ENCODE data around the gene NAT14.

NAT14 gene

GRCh38 chr19:55465460-55466240, 19.3 kb upstream of the NAT14 start:
- H3K9me2 ChIP-seq (replicated peaks; ENCODE audit: insufficient read depth, low read length), result no peaks in the 10 kb centered on the region
- peaks cover 4% of the 10 kb centered on the region; the same call in 1 of the 2 replicates for H3K79me2 ChIP-seq (ENCODE audit: low read length)
- 0 out of 2 replicates have a peak, but pooled peaks cover 8% of the 10 kb centered on the region for H3K4me1 ChIP-seq (ENCODE audit: low read length)
- H3F3A ChIP-seq (ENCODE audit: insufficient read depth, low read length), result peaks cover 5% of the 10 kb centered on the region
- H3K4me2 ChIP-seq (ENCODE audit: low read depth, low read length), result no peak overlapping the region
- TF ChIP-seq EZH2 (optimal IDR thresholded peaks at IDR 0.05; ENCODE audit: low read depth, low read length) (no peak), EZH2phosphoT487 (IDR thresholded peaks at IDR 0.05; ENCODE audit: low read length) (no peak)
- TF ChIP-seq, protein P1, sequence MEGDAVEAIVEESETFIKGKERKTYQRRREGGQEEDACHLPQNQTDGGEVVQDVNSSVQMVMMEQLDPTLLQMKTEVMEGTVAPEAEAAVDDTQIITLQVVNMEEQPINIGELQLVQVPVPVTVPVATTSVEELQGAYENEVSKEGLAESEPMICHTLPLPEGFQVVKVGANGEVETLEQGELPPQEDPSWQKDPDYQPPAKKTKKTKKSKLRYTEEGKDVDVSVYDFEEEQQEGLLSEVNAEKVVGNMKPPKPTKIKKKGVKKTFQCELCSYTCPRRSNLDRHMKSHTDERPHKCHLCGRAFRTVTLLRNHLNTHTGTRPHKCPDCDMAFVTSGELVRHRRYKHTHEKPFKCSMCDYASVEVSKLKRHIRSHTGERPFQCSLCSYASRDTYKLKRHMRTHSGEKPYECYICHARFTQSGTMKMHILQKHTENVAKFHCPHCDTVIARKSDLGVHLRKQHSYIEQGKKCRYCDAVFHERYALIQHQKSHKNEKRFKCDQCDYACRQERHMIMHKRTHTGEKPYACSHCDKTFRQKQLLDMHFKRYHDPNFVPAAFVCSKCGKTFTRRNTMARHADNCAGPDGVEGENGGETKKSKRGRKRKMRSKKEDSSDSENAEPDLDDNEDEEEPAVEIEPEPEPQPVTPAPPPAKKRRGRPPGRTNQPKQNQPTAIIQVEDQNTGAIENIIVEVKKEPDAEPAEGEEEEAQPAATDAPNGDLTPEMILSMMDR (IDR thresholded peaks at IDR 0.05; ENCODE audit: low read length), result no peak
- no peak overlapping the region for H3K27ac ChIP-seq (ENCODE audit: low read length)
- H3K9me3 ChIP-seq (replicated peaks; ENCODE audit: insufficient read depth, low read length), result no peaks in the 10 kb centered on the region
- H3K27me3 ChIP-seq (replicated peaks; ENCODE audit: insufficient read depth, low read length), result peaks cover 50% of the 10 kb centered on the region
- H3K36me3 ChIP-seq (replicated peaks; ENCODE audit: insufficient read depth, low read length), result no peaks in the 10 kb centered on the region
- H3K9ac ChIP-seq (ENCODE audit: low read length), result no peak overlapping the region
- no peak for DNase-seq
- H3K4me3 ChIP-seq (ENCODE audit: low read length), result no peak overlapping the region
- H2AFZ ChIP-seq (ENCODE audit: low read length), result no peak overlapping the region
- no peaks in the 10 kb centered on the region for H4K20me1 ChIP-seq (ENCODE audit: insufficient read depth, low read length)

DNA sequence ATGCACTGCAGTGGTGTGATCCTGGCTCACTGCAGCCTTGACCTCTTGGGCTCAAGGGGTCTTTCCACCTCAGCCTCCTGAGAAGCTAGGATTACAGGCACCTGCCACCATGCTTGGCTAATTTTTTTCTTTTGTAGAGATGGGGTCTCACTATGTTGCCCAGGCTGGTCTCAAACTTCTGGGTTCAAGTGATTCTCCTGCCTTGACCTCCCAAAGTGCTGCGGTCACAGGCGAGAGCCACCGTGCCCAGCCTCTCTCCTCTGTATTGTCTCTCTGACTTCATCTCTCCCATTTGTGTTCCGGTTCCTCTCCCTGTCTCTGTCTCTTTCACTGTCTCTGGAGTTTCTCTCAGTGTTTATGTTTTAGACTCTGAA, 18.8 kb upstream of the NAT14 start:
- DNase-seq, result no peak
- Histone ChIP-seq H3K9ac (ENCODE audit: low read length) (no peak overlapping the region), H3K79me2 (ENCODE audit: low read length) (peaks cover 2% of the 10 kb centered on the region; the same call in 1 of the 2 replicates), H3K9me3 (replicated peaks; ENCODE audit: insufficient read depth, low read length) (no peaks in the 10 kb centered on the region), H3K9me2 (replicated peaks; ENCODE audit: insufficient read depth, low read length) (no peaks in the 10 kb centered on the region), H3F3A (ENCODE audit: insufficient read depth, low read length) (peaks cover 4% of the 10 kb centered on the region), H3K4me2 (ENCODE audit: low read depth, low read length) (no peak overlapping the region), H3K36me3 (replicated peaks; ENCODE audit: insufficient read depth, low read length) (no peaks in the 10 kb centered on the region), H3K4me1 (ENCODE audit: low read length) (0 out of 2 replicates have a peak, but pooled peaks cover 8% of the 10 kb centered on the region), H3K27me3 (replicated peaks; ENCODE audit: insufficient read depth, low read length) (peaks cover 50% of the 10 kb centered on the region), H3K27ac (ENCODE audit: low read length) (no peak overlapping the region), H4K20me1 (ENCODE audit: insufficient read depth, low read length) (no peaks in the 10 kb centered on the region), H2AFZ (ENCODE audit: low read length) (no peak overlapping the region), H3K4me3 (ENCODE audit: low read length) (no peak overlapping the region)
- TF ChIP-seq EZH2phosphoT487 (IDR thresholded peaks at IDR 0.05; ENCODE audit: low read length) (no peak), EZH2 (optimal IDR thresholded peaks at IDR 0.05; ENCODE audit: low read depth, low read length) (no peak)
- TF ChIP-seq, protein P1 (IDR thresholded peaks at IDR 0.05; ENCODE audit: low read length), result no peak

GRCh38 chr19:55467236-55468053, 17.5 kb upstream of the NAT14 start:
- H3K27me3 ChIP-seq (replicated peaks; ENCODE audit: insufficient read depth, low read length), result peaks cover 48% of the 10 kb centered on the region
- no peak overlapping the region for H3K27ac ChIP-seq (ENCODE audit: low read length)
- peak overlapping the region; percentile 24; the same call in 1 of the 2 replicates for H2AFZ ChIP-seq (ENCODE audit: low read length)

More at GRCh38 chr19:55467236-55468053, 17.5 kb upstream of the NAT14 start:
- Histone ChIP-seq H3K79me2 (ENCODE audit: low read length) (no peaks in the 10 kb centered on the region), H3K9me3 (replicated peaks; ENCODE audit: insufficient read depth, low read length) (no peaks in the 10 kb centered on the region), H3K9me2 (replicated peaks; ENCODE audit: insufficient read depth, low read length) (no peaks in the 10 kb centered on the region), H3K4me2 (ENCODE audit: low read depth, low read length) (0 out of 2 replicates have a peak overlapping the region, but pooled peaks have one; percentile 3), H3F3A (ENCODE audit: insufficient read depth, low read length) (peaks cover 4% of the 10 kb centered on the region), H3K36me3 (replicated peaks; ENCODE audit: insufficient read depth, low read length) (no peaks in the 10 kb centered on the region), H4K20me1 (ENCODE audit: insufficient read depth, low read length) (no peaks in the 10 kb centered on the region), H3K4me3 (ENCODE audit: low read length) (no peak overlapping the region), H3K9ac (ENCODE audit: low read length) (no peak overlapping the region), H3K4me1 (ENCODE audit: low read length) (0 out of 2 replicates have a peak, but pooled peaks cover 3% of the 10 kb centered on the region)
- TF ChIP-seq, protein P1 (IDR thresholded peaks at IDR 0.05; ENCODE audit: low read length), result peak; percentile 98
- no peak for TF ChIP-seq EZH2phosphoT487 (IDR thresholded peaks at IDR 0.05; ENCODE audit: low read length)
- peak; percentile 47 for DNase-seq

Measured in MM.1S (cell line).